Measurements from ENCODE around the gene HOXC9.
"Not testable (repeated sequence)": the region's sequence is repeated elsewhere in the genome, so short reads cannot be mapped to it uniquely, and the experiment has no call there.

Gene HOXC9

DNA sequence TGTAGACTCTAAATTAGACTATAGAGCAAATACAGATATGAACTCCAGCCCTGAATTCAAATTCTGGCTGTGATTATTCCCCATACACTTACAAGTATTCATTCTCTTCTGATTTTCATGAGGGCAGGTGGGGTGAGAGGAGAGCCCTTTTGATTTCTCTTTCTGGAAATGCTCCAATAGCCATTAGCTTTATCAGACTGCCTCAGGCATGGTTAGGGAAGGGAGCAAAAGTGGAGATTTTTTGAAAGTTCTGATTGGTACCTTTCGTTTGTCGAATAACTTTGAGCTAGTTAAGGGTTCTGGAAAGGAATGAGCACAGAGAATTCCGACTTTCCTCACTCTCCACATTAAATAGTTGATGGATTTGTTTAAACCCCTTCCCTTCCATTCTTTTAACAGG is 40.7 kb downstream of the HOXC9 start:
- DNase-seq = no peak

DNA sequence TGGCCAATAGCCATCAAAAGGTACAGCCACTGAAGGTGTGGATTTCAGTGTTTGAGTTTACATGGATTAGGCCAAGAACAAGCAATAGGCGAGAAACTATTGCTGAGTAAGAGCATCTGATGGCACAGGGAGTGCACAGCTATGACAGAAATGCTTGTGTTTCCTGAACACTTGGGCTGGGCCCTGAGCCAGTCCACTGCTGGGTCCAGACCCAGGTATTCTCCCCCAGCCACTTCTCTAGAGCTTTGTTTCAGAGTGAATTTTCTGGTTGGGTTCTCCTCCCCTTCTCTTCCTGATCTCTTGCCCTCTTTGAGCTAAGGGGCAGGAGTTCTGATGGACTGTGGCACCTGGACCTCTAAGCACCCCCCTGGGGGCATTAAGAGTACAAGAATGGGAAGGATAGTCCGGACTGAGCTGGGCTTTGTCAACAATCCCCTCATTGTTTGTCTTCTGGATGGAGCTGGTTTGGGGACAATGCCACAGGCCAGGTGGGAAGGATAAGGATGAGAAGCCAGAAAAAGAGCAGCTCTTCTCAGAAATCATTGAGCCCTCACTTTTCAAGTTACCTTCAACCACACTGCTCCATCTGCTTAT is 41.2 kb downstream of the HOXC9 start:
- DNase-seq = no peak

DNA sequence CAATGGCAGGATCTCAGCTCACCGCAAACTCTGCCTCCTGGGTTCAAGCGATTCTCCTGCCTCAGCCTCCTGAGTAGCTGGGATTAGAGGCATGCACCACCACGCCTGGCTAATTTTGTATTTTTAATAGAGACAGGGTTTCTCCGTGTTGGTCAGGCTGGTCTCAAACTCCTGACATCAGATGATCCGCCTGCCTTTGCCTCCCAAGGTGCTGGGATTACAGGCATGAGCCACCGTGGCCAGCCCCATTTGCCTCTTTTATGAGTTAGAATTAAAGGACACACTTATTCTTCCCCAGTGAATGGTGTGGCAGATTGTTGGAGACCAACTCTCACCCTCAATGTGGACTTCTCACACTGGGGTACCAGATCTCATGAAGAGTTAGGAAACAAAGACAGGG is 42.1 kb downstream of the HOXC9 start:
- not testable (repeated sequence) for DNase-seq

DNA sequence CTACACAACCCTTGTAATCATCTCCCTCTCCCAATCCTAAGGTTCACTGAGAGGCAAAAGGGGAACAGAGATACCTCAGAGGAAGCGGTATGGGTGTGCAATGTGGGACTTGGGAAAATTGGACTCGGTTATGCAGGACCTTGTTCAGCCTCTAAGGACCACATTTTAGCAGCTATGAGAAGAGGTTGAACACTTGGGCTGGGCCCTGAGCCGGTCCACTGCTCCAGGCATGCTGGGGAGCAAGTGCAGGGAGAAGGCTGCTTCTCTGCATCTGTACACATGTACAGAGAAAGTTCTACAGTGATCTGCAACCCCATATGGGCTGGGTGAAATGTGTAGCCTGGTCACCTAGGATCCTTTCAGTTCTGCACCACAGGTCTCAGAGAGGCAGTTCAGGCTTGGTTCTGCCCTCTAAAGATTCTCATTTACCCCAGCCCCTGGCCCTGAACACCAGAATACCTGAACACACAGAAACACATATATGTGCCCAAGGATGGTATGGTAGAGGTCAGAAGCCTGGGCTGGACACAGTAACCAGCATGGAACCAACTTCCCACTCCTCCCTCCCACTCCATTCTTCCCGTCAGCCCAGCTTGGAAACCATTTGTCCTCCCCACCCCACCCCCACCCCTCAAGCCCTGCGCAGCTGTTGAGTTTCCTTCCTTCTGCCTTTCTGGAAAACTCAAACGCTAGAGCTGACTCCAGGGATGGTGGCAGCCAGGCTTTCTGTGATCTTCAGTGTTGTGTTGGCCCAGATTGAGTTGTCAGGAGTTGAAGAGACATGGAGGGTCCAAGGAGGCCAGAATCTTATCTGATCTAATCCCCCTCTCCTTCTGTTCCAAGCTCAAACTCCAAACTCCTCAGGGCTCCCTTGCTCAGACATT is 43.3 kb downstream of the HOXC9 start:
- no peak for DNase-seq

DNA sequence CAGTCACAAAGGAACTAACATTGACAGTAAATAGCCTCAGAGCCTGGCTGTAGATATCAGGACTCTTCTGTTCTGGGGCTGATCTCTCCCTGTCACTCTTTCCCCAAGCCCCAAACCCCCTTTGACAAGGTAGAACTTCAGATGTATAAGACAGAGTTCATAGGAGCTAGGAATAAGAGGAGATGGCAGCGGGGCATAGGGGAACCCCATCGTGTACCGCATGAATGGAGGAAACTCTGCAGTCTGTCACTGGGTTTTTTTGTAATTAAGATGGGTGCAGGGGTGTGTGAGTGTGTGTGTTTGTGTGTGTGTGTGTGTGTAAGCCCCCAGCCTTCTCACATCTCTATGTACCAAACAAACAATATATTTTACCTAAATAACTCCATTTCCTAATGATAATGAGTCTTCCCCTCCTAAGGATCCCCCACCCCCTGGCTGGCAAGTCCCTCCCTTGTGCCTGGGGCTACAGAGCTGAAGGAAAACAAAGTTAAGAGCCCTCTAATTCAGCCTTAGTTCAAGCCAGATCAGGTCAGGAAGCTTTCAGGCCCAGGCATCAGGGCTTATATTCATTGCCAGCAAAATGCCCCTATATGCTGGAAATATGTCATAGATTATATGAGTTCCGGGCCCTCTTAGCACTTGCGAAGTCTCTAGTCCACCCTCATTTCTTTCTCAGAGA is 44.6 kb downstream of the HOXC9 start:
- no peak for DNase-seq

DNA sequence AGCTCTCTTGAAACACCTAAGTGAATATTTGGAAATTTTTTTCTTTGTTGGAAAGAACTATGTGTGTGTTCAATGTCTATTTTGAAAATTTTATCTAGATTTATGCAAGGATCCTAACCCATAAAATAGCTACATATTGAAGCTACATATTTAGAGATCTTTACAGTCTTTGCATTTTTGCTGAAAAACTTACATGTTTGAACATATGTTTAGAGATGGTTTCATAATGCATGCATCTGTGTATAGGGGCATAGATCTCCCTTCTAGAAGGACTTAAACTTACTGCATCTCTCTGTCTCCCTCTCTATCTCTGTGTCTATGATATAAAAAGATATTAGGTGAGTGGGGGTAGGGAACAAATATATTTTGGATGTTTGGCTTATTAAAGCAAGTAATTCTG is 45.4 kb downstream of the HOXC9 start:
- DNase-seq = no peak

- DNase-seq = no peak
Observed at GRCh38 chr12:54045868-54046521, 46.0 kb downstream of the HOXC9 start.

DNA sequence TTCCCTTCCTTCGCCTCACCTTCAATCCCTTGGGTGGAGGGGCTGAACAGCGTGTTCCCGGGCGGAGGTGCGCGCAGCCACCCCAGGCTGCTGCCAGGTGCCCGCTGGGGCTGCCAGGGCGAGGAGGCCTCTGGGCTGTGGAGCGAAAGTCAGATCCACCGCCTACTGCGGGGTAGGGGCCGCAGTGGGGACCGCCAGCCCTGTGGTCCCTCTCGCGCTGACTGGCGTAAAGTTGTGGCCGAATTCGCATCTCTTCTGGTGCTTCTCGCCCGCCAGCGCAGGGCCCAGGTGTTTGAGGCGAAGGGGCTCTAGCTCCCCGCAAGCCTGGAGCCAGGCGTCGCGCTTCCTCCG is 46.8 kb downstream of the HOXC9 start:
- no peak for DNase-seq

DNA sequence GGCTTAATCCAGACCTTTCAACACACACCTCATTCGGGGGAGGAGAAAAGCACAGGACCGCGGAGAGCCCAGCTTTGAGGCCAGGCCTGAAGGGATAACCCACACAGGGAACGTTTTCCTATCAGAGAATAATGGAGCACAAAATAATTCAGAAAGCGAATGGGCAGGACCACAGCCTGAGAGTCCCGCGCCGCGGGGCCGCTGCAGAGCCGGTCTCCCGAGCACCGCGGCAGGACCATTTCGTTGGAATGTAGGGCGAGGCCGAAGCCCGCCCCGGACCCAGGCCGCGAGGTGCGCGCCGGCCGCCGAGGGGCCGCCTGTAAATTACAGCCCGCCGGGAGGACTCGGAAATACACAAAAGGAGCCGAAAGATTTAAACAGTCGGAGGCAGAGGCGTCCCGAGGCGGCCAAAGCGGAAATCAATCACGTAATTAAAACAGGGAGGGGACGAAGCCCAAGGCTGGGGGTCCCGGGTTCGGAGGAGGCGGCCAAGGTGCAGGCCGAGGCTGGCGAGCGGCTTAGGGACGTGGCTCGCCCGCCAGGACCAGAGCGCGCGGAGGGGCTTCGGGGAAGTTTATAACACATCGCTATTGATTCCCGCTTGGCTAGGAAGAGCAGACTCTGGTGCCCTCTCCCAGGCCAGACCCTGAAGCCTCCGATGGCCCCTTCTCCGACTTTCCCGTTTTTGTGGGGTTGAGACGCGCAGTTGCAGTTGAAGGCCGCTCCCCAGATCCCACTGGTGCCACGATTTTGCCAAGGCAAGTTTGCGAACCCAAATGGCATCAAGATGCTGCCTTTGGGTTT is 47.4 kb downstream of the HOXC9 start:
- DNase-seq = no peak

- no peak for DNase-seq
Observed at GRCh38 chr12:54047964-54048303, 48.0 kb downstream of the HOXC9 start.

DNA sequence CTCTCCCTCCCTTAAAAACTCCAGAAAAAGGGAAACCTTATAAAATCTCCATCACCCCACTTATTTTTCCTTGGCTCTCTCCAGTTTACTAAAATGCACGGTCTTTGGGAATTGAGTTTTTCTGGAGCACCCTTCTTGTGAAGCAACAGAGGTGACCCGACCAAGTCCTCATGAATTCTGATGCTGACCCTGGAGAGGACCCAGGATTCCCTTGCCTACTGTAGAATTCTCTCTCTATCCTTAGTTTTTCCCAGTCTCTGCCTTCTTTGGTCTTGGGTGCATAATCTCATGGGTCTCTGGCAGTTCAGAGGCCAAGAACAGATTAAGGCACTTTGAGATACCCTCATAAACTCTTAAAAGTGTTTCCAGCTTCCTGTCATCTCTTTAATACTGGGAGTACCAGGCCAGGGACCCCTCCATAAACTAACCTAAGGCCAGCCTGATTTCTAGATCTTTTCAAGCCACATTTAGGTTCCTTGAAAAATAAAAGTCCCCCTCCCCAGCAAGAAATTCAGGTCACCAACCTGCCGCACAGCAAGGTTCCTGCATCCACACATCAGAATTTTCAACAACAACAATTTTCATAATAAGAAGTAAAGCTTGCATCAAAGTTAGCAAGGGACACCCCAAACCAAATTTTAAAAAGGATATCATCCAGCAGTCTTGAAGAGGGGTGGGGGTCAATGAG is 48.6 kb downstream of the HOXC9 start:
- no peak for DNase-seq

- DNase-seq = no peak
Observed at GRCh38 chr12:54049108-54049507, 49.1 kb downstream of the HOXC9 start.

DNA sequence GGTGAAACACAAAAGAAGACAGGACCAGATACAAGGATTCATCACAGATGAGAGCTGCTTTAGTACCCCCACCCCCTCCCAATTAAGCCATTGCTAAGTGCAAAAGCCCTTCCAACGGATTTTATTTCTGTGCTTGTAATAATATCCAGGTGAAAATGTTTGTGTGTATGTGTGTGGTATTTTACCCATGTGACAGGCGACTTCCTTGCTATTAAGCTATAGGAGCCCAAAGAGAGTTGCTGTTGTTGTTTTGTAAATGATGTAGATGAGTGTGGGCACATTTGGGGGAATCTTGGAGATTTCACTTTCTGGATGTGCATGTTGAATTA is 50.5 kb downstream of the HOXC9 start:
- DNase-seq = no peak

- peak; percentile 5 to 34 for DNase-seq
Observed at GRCh38 chr12:54051026-54051842, 51.3 kb downstream of the HOXC9 start.

DNA sequence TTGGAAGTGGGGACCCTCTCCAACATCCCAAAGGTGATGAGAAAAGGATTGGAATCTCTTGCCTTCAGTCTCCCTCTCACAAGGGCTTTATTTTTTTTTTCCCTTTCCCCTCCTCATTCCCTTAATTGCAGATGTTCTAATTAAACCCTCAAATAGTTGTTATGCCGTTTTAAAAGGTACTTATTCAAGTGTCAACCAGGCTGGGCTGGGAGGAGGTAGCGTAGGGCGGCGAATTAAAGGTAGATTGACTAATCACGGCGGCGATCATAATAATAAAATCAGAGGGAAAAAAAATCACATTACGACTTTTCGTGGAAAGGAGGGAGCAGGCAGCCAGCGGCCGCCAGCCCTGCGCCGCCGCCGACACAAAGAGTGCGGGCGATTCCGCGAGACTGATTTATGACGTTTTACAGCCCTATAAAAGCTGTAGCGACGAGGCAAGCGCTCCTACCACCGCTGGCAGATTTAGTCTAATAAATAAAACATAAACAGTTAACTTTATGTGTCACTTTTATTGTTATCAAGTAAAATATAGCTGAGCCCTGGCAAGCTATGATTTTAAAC is 52.0 kb downstream of the HOXC9 start:
- DNase-seq = no peak

DNA sequence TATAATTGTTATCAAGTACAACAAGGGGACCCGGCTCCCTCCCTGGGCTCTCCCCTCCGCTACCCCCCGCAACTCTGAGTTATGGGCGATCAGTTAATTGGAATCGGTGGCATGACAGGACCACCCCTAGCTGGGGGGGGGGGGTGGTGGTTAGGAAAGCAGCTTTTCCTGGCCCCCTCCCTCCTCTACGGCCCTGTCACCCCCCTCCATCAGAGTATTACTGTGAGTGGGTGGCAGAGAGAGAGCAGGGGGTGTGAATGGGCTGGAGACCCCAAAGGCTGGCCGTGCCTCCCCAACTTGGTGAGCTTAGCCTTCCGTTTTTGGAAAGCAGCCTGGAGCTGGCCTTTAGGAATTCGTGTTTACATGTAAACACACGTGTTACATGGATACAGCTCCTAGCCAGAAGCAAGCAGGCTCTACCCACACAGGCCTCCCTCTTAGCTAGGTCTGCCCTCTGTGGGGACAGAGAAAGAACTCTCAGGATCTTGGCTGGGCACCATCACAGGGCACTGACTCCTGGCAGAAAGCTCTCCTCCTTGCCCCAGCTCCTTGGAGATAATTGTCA is 52.6 kb downstream of the HOXC9 start:
- DNase-seq = no peak
